Right lobe of liver (tissue), 6 donors: ENCODE measurements around the gene COL2A1. TPM values are rescaled to one million over a fixed set of nuclear protein-coding genes. Genes with fewer than 3 reads are reported as not detected.
A peak's percentile ranks its signal among the peaks of the same experiment; 100 is the strongest.

Experiments
- ATAC-seq, 4 donors: fragments of 200-7000 bp; cut with Tn5 transposase; one replicate each; pipeline ENCODE4 v1.9.1; 2020; ENCODE audit warnings: mild to moderate bottlenecking in 4 of 4, moderate library complexity in 4 of 4
- DNase-seq, 3 donors: peaks; one replicate each; pipeline ENCODE4 v3.0.0-alpha.2; 2020
- H3K27ac ChIP-seq, 3 donors: fragments of 200-600 bp; one replicate each; pipeline ENCODE4 v1.8.0; 2022
- H3K27me3 ChIP-seq, 2 donors: fragments of 200-600 bp; one replicate each; pipeline ENCODE4 v1.8.0; 2022
- H3K36me3 ChIP-seq, 4 donors: fragments of 200-600 bp; sonication (generic) in 1 of 4; one replicate each; pipeline versions ENCODE4 v1.5.1 to v1.8.0; 2017 to 2022; ENCODE audit warnings: control low read depth in 1 of 4
- H3K4me1 ChIP-seq, 4 donors: fragments of 200-600 bp; sonication (generic) in 1 of 4; one replicate each; pipeline versions ENCODE4 v1.5.1 to v1.8.0; 2017 to 2022; ENCODE audit warnings: control low read depth in 1 of 4
- H3K4me3 ChIP-seq, 3 donors: fragments of 200-600 bp; one replicate each; pipeline ENCODE4 v1.8.0; 2022
- H3K9me3 ChIP-seq, 4 donors: fragments of 200-600 bp; sonication (generic) in 1 of 4; one replicate each; pipeline versions ENCODE4 v1.5.1 to v1.8.0; 2017 to 2022; ENCODE audit warnings: control low read depth in 1 of 4
- POLR2A ChIP-seq: fragments of 450-650 bp; IDR thresholded peaks from one replicate; pipeline ENCODE4 v1.6.1; 2017; ENCODE audit warnings: antibody characterized with exemption, mild to moderate bottlenecking
- WGBS: methylation state at CpG from one replicate; pipeline ENCODE4 v1.1.6; 2018; ENCODE audit warnings: low coverage, low lambda C conversion rate; ENCODE audit not compliant: insufficient coverage; ENCODE audit errors: missing lambda C conversion rate; 5-methylcytosine and 5-hydroxymethylcytosine counted together
- intact Hi-C, 2 donors: fragments of 100-400 bp; cut with DNase I; formaldehyde crosslinking; loops; one replicate each; pipeline versions ENCODE4 v1.11.2 to v1.14.1; 2022
- total RNA-seq, 6 experiments: library from RNA; depleted of rRNA in 2 of 6; stranded (reverse); fragments of >200 nt in 2 of 6; fragmentation: NEBNext Ultra II Directional in 3 of 6; extraction: Animal tissue kit (Norgen Biotek cat#: 25700) in 3 of 6; gene quantifications; one replicate each; pipeline versions ENCODE4 v1.1.0 to v1.2.4, GENCODE V29; 2016 to 2023
- TF ChIP-seq, protein P1 (sequence below), 4 donors: fragments of 200-600 bp in 3 of 4; fragments of 450-650 bp in 1 of 4; IDR thresholded peaks; one replicate each; pipeline versions ENCODE4 v1.5.1 to v1.8.0; 2016 to 2022; ENCODE audit warnings: antibody characterized with exemption in 4 of 4, mild to moderate bottlenecking in 2 of 4
- donor health status: DM: no; HTN: yes; CAD: no.
- donor health status: DM: no; HTN: no; CAD: no.
- donor health status: DM: no; HTN: no; CAD: no.
- donor health status: DM: no; HTN: yes; CAD: no.
- donor health status: DM: no; HTN: yes; CAD: no.

COL2A1 gene
- total RNA-seq, 6 experiments from 2014 or later, result not detected

DNA sequence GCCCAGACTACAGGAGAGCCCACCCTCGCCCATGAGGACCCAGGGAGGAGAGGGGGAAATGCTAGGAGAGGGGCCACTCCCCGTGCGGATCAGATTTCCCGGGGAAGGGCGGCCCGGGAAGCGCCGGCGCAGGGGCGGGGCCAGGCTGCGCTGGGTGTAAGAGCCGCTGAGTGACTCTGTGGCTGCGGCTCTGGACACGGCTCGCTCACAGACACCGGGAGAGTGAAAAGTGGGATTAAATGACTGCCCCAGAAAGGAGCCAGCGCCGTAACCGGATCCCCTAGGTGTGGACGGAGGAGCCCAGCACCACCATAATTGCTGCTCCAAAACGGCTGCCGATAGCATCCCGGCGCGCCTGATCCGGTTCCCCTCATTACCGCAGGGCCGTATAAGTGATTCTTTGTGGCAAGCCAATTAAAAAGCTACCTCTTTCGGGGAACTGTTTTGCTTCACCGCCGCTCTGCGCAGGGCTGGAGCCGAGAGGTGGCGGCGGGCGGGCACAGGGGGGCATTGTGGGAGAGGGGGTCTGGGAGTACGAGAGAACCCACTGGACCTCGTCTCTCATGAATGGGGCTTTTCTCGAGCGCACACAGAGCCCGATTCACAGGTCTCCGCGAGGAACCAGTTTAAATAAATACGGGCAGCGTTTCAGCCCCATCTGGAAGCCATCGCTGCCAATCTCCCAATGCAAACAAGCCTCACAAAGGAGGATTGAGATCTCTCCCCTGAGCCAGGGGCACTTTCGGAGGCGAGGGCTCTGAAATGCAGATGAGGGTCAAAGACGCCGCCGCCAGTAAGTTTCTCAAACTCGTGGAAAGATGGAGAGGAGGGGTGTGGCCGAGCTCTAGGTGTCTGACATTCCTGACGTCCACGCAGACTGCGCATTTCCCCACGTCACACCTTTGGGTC is 2.5 kb downstream of the COL2A1 start:
- DNase-seq, result peak in 2 of 3 donors; percentile 37 to 45
- no peaks in the 10 kb centered on the region for H3K36me3 ChIP-seq
- H3K4me3 ChIP-seq, result peak overlapping the region; percentile 12 to 16 (median 13)
- H3K9me3 ChIP-seq, result no peaks in the 10 kb centered on the region
- H3K27ac ChIP-seq, result no peak overlapping the region
- ATAC-seq, result peak; percentile 41 to 68 (median 60)
- 2% methylated on average over 25 of the region's 57 CpGs for WGBS
- H3K4me1 ChIP-seq, result peaks cover 0 to 40% (median 0%) of the 10 kb centered on the region in 4 donors
- H3K27me3 ChIP-seq, result peaks cover 0 to 43% of the 10 kb centered on the region in 2 donors
- no peak for TF ChIP-seq POLR2A
- TF ChIP-seq, protein P1, sequence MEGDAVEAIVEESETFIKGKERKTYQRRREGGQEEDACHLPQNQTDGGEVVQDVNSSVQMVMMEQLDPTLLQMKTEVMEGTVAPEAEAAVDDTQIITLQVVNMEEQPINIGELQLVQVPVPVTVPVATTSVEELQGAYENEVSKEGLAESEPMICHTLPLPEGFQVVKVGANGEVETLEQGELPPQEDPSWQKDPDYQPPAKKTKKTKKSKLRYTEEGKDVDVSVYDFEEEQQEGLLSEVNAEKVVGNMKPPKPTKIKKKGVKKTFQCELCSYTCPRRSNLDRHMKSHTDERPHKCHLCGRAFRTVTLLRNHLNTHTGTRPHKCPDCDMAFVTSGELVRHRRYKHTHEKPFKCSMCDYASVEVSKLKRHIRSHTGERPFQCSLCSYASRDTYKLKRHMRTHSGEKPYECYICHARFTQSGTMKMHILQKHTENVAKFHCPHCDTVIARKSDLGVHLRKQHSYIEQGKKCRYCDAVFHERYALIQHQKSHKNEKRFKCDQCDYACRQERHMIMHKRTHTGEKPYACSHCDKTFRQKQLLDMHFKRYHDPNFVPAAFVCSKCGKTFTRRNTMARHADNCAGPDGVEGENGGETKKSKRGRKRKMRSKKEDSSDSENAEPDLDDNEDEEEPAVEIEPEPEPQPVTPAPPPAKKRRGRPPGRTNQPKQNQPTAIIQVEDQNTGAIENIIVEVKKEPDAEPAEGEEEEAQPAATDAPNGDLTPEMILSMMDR (IDR thresholded peaks at IDR 0.05), result no peak
- intact Hi-C loops, result no loop called here

DNA sequence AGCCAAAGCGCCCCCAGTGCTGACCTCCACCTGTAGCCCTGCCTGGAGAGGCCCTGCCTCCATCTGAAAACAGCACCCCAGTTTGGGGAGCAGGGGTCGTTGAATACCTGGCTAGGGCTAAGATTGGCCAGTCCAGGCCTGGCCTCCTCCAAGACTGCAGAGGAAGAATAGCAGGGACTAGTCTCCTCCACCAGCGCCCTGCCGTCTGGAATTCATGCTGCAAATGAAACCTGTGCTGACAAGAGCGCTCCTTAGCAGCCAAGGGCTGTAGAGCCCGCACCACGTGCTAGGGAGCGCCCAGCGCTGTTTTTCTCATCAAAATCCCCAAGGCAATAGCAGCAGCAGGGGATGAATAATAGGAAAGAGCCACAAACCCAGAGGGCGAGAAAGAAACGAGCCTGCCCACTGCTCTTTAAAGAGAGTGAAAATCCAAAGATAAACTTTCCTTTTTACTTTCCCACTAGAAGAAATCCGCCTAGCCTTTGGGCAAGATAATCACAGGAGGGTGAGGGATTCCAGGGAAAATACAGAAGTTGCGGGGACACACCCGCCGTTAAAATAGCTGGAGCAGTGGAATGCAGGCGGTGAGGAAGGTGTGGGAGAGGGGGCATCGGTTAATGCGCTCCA is 3.3 kb downstream of the COL2A1 start:
- no peak for TF ChIP-seq POLR2A
- TF ChIP-seq, protein P1 (IDR thresholded peaks at IDR 0.05), result no peak
- Histone ChIP-seq H3K4me3 (peak overlapping the region; percentile 12 to 16 (median 13)), H3K27me3 (peaks cover 0 to 43% of the 10 kb centered on the region in 2 donors), H3K36me3 (no peaks in the 10 kb centered on the region), H3K4me1 (peaks cover 0 to 48% (median 0%) of the 10 kb centered on the region in 4 donors), H3K9me3 (no peaks in the 10 kb centered on the region), H3K27ac (no peak overlapping the region)
- intact Hi-C loops, result no loop called here
- no peak for DNase-seq
- 37% methylated on average over 15 of the region's 18 CpGs for WGBS
- ATAC-seq, result no peak

DNA sequence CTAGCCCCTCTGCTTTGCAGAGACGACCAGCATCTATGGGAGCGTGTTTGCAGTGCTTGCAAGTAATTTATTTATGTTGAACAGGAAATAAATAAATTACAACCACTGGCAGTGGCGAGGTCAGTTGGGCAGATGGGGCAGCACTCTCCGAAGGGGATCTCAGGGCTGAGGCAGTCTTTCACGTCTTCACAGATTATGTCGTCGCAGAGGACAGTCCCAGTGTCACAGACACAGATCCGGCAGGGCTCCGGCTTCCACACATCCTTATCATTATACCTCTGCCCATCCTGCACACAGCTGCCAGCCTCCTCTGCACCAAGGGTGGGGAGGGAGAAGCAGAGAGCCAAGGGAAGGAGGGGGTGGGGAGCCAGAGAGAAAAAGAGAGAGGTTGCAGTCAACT is 4.5 kb downstream of the COL2A1 start:
- Histone ChIP-seq H3K4me3 (no peak overlapping the region), H3K4me1 (peaks cover 0 to 51% (median 0%) of the 10 kb centered on the region in 4 donors), H3K27me3 (peaks cover 0 to 40% of the 10 kb centered on the region in 2 donors), H3K36me3 (no peaks in the 10 kb centered on the region), H3K27ac (no peak overlapping the region), H3K9me3 (no peaks in the 10 kb centered on the region)
- no peak for TF ChIP-seq POLR2A
- TF ChIP-seq, protein P1 (IDR thresholded peaks at IDR 0.05), result no peak
- 85% methylated on average over 8 of the region's 9 CpGs for WGBS
- intact Hi-C loops, result no loop called here
- DNase-seq (no peak), ATAC-seq (no peak)

DNA sequence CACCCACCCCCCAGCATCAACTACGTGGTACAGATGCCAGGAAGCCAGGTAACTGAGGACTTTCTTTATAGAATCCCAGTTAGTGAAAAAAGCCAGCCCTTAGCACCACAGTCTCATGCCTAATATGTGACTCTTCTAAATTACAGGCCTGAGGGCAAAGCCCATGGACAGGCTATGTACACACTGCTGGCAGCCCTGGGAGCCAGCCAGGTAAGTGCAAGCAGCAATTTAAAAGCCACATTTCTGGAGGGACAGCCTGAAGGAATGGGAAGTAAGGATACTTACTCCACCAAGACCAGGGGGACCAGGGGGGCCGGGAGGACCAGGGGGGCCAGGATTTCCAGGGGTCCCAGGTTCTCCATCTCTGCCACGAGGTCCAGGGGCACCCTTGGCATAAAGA is 7.0 kb downstream of the COL2A1 start:
- peaks cover 0 to 30% (median 0%) of the 10 kb centered on the region in 4 donors for H3K4me1 ChIP-seq
- ATAC-seq, result peak; percentile 72 to 94 (median 86)
- intact Hi-C loops, result no loop called here
- peaks cover 0 to 18% of the 10 kb centered on the region in 2 donors for H3K27me3 ChIP-seq
- no peak for TF ChIP-seq POLR2A
- TF ChIP-seq, protein P1 (IDR thresholded peaks at IDR 0.05), result no peak
- H3K4me3 ChIP-seq, result no peak overlapping the region
- no peak overlapping the region for H3K27ac ChIP-seq
- 14% methylated on average over 1 of the region's 3 CpGs for WGBS
- no peaks in the 10 kb centered on the region for H3K36me3 ChIP-seq
- peak; percentile 60 to 77 (median 74) for DNase-seq
- H3K9me3 ChIP-seq, result no peaks in the 10 kb centered on the region
